GM21381 (cell line): ENCODE results near the gene GNA12.

Experiments used
- ATAC-seq: cut with Tn5 transposase; IDR thresholded peaks from one replicate; pipeline ENCODE4 v1.9.1; 2021; ENCODE audit warnings: mild to moderate bottlenecking, moderate library complexity; ENCODE audit not compliant: unreplicated experiment

Gene GNA12

GRCh38 chr7:2786607-2787116 is 57.4 kb downstream of the GNA12 start:
- no peak for ATAC-seq

GRCh38 chr7:2785071-2785500 is 59.0 kb downstream of the GNA12 start:
- ATAC-seq = peak; percentile 64

- ATAC-seq = no peak
Observed at GRCh38 chr7:2782565-2782964, 61.5 kb downstream of the GNA12 start.

GRCh38 chr7:2782121-2782520 is 62.0 kb downstream of the GNA12 start:
- no peak for ATAC-seq

- no peak for ATAC-seq
Observed at GRCh38 chr7:2781636-2782035, 62.5 kb downstream of the GNA12 start.

- ATAC-seq = no peak
Observed at GRCh38 chr7:2779051-2779450, 65.1 kb downstream of the GNA12 start.

GRCh38 chr7:2777898-2778535 is 66.1 kb downstream of the GNA12 start:
- ATAC-seq = no peak

- ATAC-seq = no peak
Observed at GRCh38 chr7:2776401-2776800, 67.7 kb downstream of the GNA12 start.

- ATAC-seq = no peak
Observed at GRCh38 chr7:2775785-2776184, 68.3 kb downstream of the GNA12 start.

GRCh38 chr7:2775376-2775775 is 68.7 kb downstream of the GNA12 start:
- no peak for ATAC-seq

- ATAC-seq = no peak
Observed at GRCh38 chr7:2774935-2775334, 69.2 kb downstream of the GNA12 start.

- ATAC-seq = no peak
Observed at GRCh38 chr7:2774280-2774679, 69.8 kb downstream of the GNA12 start.

GRCh38 chr7:2773608-2774007 is 70.5 kb downstream of the GNA12 start:
- ATAC-seq = no peak

- no peak for ATAC-seq
Observed at GRCh38 chr7:2771274-2771731, 72.8 kb downstream of the GNA12 start.

GRCh38 chr7:2764621-2765020 is 79.5 kb downstream of the GNA12 start:
- no peak for ATAC-seq

- no peak for ATAC-seq
Observed at GRCh38 chr7:2763597-2763996, 80.5 kb downstream of the GNA12 start.

- no peak for ATAC-seq
Observed at GRCh38 chr7:2761801-2762497, 82.2 kb downstream of the GNA12 start.

GRCh38 chr7:2761131-2761624 is 82.9 kb downstream of the GNA12 start:
- ATAC-seq = no peak

- ATAC-seq = no peak
Observed at GRCh38 chr7:2760098-2760889, 83.8 kb downstream of the GNA12 start.

GRCh38 chr7:2759736-2760097 is 84.4 kb downstream of the GNA12 start:
- no peak for ATAC-seq
